ENCODE data around the gene UPK3B.
A peak's percentile ranks its signal among the peaks of the same experiment; 100 is the strongest.
"Not testable (repeated sequence)": the region's sequence is repeated elsewhere in the genome, so short reads cannot be mapped to it uniquely, and the experiment has no call there.

UPK3B gene

GRCh38 chr7:76495717-76496116 is 14.6 kb upstream of the UPK3B start:
- not testable (repeated sequence) for DNase-seq

DNA sequence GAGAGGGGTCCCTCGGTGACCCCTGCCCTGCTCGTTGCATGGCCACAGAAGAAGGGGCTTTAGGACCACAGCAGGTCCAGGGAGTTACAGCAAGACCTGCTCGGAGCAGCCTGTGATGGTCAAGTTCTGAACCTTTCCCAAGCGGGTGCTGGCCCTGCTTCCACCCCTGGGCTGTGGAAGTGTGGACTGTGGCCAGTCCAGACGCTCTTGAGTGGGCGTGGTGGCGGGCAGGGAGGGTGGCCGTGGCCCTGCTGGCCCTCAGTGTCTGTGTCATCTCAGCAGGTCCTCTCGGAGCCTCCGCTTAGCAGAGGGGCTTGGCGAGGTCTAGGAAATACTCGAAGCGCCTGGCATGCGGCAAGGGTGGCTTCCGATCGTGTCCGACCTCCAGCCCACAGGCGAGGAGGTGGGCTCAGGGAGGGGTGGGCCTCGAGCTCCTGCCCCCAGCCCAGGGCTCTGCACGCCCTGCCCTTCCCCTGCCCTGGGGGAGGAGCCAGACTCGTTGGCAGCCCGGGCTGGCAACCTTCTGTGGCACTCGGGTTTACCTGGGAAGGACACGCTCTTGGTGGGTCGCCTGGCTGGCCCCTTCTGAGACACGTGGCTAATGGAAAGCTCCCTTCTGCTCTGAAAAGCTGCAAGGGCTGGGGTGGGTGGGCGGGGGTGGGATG is 12.3 kb upstream of the UPK3B start:
- DNase-seq = not testable (repeated sequence)

GRCh38 chr7:76498583-76499200 is 11.7 kb upstream of the UPK3B start:
- DNase-seq = not testable (repeated sequence)

GRCh38 chr7:76499201-76499923 is 11.0 kb upstream of the UPK3B start:
- DNase-seq = not testable (repeated sequence)

DNA sequence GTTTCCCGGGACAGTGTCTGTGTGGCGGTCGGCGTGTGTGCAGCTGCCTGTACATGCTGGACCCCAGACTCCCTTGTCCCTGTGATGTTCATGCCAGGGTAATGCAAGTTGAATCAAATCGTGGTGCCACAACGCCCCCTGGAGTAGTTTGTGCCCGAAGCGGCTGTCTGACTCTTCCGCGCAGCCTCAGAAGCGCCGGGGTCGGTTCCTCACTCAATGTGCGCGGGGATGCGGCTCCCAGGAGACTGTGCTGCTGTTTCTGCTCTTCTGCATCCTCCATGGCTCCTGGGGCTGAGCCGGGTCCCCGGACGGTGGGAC is 10.5 kb upstream of the UPK3B start:
- DNase-seq = not testable (repeated sequence)

DNA sequence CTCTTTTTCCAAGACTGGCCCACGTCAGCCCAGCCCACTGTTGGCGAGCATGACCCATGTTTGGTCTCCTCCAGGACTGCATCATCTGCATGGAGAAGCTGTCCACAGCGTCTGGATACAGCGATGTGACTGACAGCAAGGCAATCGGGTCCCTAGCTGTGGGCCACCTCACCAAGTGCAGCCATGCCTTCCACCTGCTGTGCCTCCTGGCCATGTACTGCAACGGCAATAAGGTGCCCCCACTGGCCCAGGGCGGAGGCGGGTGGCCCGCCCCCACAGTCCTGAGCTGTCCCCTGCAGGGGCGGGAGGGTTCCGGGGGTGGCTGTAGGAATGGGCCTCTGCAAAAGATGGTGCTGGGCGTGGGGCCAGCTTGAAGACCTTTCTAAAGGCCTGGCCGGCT is 8.1 kb upstream of the UPK3B start:
- not testable (repeated sequence) for DNase-seq

DNA sequence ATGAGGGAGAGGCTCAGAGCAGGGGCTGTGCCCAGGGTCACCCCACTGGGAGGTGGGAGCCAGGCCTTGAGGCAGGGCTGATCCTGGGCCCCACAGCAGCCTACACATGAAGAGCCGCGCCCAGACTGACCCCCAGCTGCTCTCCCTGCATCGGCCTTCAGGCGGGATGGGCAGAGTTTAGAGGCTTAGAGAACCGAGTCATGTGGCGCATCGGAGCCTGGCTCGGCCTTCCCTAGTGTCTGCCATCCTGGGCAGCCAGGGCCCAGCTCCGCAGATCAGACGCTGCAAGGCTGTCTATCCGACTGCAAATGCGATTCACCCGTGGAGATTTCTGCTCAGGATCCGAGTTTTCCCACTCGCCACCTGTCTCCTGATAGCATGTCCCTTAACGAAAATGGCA is 7.5 kb upstream of the UPK3B start:
- DNase-seq = not testable (repeated sequence)

GRCh38 chr7:76503244-76503643 is 7.1 kb upstream of the UPK3B start:
- DNase-seq = not testable (repeated sequence)

GRCh38 chr7:76504351-76505167 is 5.8 kb upstream of the UPK3B start:
- not testable (repeated sequence) for DNase-seq

DNA sequence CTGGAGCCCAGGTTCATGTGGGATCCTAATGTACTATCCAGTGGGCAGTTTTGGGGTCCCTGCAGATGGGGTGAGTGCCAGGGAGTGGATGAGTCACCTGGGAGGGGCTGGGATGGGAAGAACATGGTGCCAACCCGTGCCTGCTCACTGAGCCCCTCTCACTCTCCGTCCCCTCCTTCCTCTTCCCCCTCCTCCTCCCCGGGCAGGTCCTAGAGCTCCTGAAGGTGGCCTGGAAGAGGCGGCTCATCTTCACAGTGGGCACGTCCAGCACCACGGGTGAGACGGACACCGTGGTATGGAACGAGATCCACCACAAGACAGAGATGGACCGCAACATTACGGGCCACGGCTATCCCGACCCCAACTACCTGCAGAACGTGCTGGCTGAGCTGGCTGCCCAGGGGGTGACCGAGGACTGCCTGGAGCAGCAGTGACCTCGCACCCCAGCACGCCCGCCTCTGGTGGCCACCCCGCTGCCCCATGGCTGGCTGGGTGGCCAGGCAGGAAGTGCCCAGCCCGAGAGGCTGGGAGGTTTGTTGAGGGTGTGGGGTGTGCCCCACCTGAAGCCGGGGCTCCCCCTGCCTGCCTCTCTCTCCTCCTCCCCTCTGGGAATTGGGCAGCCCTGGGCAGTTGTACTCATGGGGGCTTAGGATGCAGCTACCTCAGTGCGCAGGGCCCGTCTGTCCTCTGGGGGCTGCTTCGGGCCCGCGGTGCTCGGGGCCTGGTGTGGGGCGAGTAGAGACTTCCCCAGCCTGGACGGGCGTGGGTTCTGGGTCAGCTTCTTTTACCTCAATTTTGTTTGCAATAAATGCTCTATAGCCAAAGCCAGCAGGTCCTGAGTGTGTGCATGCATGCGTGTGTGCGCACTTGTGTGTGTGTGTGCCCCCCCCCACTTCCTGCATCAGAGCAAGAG is 4.9 kb upstream of the UPK3B start:
- DNase-seq = no peak

DNA sequence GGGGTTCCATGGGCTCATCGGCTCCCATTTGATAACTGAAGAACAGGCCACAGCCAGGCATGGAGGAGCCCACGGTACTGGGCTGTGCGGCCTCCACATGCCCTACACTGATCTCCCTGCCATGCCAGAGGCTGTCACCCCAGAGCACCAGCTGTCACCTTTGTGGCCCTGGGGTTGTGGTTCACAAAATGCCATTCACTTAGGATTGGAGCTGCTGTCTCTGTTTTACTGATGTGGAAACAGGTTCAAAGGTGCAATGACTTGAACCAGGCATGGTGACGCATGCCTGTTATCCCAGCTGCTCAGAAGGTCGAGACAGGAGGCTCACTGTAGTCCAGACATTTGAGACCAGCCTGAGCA is 4.3 kb upstream of the UPK3B start:
- no peak for DNase-seq

DNA sequence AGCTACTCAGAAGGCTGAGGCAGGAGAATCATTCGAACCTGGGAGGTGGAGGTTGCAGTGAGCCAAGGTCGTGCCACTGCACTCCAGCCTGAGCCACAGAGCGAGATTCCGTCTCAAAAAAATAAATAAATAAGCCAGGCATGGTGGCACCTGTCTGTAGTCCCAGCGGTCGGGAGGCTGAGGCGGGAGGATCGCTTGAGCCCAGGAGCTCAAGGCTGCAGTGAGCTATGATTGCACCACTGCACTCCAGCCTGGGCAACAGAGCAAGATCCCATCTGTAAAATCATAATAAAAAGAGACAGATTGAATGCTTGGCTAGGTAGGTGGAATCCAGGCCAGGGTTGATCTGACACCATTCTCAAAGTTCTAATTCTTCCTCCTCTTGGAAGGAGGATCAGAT is 3.7 kb upstream of the UPK3B start:
- not testable (repeated sequence) for DNase-seq

GRCh38 chr7:76507723-76508406 is 2.5 kb upstream of the UPK3B start:
- peak; percentile 39 for DNase-seq

GRCh38 chr7:76511200-76511910 is 1.0 kb downstream of the UPK3B start:
- DNase-seq = not testable (repeated sequence)

DNA sequence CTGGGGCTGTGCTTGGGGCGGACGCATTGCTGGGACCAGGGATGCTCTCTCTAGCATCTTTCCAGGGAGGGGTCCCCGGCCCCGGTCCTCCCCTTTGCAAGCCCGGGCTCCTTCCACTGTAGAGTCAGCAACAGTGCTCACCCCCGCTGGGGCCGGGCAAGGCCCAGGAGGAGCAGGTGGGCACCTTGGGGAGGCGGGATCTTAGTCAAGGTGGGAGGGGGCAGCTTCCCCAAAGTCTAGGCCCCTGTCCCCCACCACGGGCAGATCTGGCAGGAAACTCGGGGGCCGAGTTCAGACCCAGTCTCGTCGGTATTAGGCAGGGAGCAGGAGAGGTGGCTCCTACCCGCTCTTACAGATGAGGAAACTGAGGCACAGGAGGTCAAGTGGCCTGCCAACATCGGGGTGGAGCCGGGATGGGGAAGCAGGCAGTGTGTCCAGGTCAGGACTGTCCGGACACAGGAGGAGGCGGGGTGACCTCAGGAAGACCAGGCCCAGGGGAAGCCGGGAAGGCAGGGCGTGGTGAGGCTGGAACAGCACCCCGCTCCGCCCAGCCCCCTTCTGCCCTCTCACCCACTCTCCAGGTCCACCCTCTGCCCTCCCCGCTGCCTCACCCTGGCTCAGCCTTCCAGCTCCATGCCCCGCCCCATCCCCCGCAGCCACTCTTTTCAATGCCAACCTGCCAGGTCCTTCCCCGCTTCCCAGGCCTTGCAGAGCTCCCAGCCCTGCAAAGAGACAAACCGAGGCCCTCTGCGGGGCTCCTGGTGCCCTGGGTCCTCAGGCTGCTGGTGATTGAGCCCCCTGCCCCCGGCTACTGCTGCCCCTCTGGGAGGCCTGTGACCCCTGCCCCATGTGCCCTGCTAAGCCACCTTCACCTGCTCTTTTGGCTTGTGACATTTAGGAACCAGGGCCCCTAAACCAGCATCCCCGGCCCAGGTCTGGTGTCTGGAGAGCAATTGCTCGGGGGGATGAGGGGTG is 1.8 kb downstream of the UPK3B start:
- DNase-seq = not testable (repeated sequence)

DNA sequence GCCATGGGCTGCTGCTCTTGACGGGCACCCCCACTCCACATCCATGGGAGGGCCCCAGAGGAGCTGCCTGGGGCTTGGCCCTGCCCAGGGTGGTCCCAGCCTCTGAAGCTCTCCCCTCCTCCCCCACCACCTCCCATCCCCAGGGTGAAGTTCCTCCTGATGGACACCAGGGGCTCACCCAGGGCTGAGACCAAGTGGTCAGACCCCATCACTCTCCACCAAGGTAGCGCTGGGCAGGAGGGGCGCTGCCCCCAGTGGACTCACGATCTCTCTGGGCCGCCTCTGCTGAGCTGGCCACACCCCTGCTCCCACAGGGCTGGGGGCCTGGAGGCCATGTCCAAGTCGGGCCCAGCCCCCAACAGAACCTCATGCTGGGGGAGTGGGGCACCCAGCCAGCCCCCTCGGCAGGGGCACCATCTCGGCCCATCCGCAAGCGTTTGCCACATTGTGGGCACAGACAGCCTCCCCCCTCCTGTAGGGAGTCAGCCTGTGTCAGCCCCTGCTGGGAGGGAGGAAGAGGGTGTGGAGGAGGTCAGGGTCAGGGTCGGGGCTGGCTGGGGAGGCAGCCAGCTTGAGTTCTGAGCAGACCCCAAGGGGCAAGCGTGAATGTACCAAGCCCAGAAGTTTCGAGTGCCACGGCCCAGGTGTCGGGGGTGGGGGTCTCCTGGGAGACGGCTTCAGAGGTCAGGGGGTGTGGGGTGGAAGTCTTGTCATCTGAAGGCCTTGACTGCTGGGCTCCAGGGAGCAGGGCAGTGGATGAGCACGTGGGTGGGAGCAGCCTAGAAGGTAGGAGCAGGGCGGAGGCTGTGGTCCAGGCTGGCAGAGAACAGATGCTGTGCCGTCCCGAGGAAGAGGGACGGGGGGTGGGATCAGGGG is 2.8 kb downstream of the UPK3B start:
- no peak for DNase-seq

- DNase-seq = no peak
Observed at GRCh38 chr7:76513817-76514799, 3.8 kb downstream of the UPK3B start.

Data from CD4-positive, alpha-beta T cell treated with Interleukin-17A for 1 hour (primary cell).